Measurements from ENCODE around the gene C11orf86.
"Not testable (repeated sequence)": the region's sequence is repeated elsewhere in the genome, so short reads cannot be mapped to it uniquely, and the experiment has no call there.

C11orf86 gene

GRCh38 chr11:67001332-67001731, 26.2 kb downstream of the C11orf86 start:
- DNase-seq (ENCODE audit: low spot score): no peak
- TF ChIP-seq CTCF (IDR thresholded peaks at IDR 0.05; ENCODE audit: borderline replicate concordance, control extremely low read depth, extremely low read depth, insufficient read depth, missing control alignments): no peak
- in situ Hi-C loops (cut with MboI; ENCODE audit: low sequenced_read_pairs, unreplicated experiment): no loop called here

- DNase-seq (ENCODE audit: low spot score): no peak
- in situ Hi-C loops (cut with MboI; ENCODE audit: low sequenced_read_pairs, unreplicated experiment): no loop called here
- TF ChIP-seq CTCF (IDR thresholded peaks at IDR 0.05; ENCODE audit: borderline replicate concordance, control extremely low read depth, extremely low read depth, insufficient read depth, missing control alignments): no peak
Measured at GRCh38 chr11:67002297-67002913, 27.3 kb downstream of the C11orf86 start.

GRCh38 chr11:67002921-67003411, 27.9 kb downstream of the C11orf86 start:
- TF ChIP-seq CTCF (IDR thresholded peaks at IDR 0.05; ENCODE audit: borderline replicate concordance, control extremely low read depth, extremely low read depth, insufficient read depth, missing control alignments): no peak
- in situ Hi-C loops (cut with MboI; ENCODE audit: low sequenced_read_pairs, unreplicated experiment): no loop called here
- DNase-seq (ENCODE audit: low spot score): no peak

GRCh38 chr11:67005200-67005599, 30.1 kb downstream of the C11orf86 start:
- in situ Hi-C loops (cut with MboI; ENCODE audit: low sequenced_read_pairs, unreplicated experiment); DNase-seq (ENCODE audit: low spot score): not testable (repeated sequence)

GRCh38 chr11:67006029-67006884, 31.2 kb downstream of the C11orf86 start:
- no peak for DNase-seq (ENCODE audit: low spot score)
- in situ Hi-C loops (cut with MboI; ENCODE audit: low sequenced_read_pairs, unreplicated experiment): no loop called here
- no peak for TF ChIP-seq CTCF (IDR thresholded peaks at IDR 0.05; ENCODE audit: borderline replicate concordance, control extremely low read depth, extremely low read depth, insufficient read depth, missing control alignments)

- DNase-seq (ENCODE audit: low spot score): no peak
- in situ Hi-C loops (cut with MboI; ENCODE audit: low sequenced_read_pairs, unreplicated experiment): no loop called here
- TF ChIP-seq CTCF (IDR thresholded peaks at IDR 0.05; ENCODE audit: borderline replicate concordance, control extremely low read depth, extremely low read depth, insufficient read depth, missing control alignments): no peak
Measured at GRCh38 chr11:67007126-67007525, 32.0 kb downstream of the C11orf86 start.

All from GM13976 (cell line).